GM10248 (cell line): Measurements from ENCODE around the gene SNAP29.

Source experiments
- CTCF ChIA-PET: fragments of 300-600 bp; sonication (Branson Sonifier 250); formaldehyde crosslinking; extraction: SDS; loops from one replicate; lab custom pipeline; 2021; ENCODE audit warnings: antibody characterized with exemption; lab: Yijun Ruan, JAX
- POLR2A ChIA-PET: fragments of 350-650 bp; sonication (Branson Sonifier 250); formaldehyde crosslinking; extraction: SDS; loops from one replicate; lab custom pipeline; 2020; ENCODE audit warnings: antibody characterized with exemption; lab: Yijun Ruan, JAX
- DNase-seq: peaks from one replicate; pipeline ENCODE4 v3.0.0; 2012; ENCODE audit errors: extremely low spot score
- TF ChIP-seq, protein P1 (sequence below): IDR thresholded peaks from 2 replicates; pipeline ENCODE4 v1.5.1; 2012; ENCODE audit warnings: mild to moderate bottlenecking, low read depth; ENCODE audit errors: extremely low read depth, missing control alignments, control extremely low read depth

Gene SNAP29

DNA sequence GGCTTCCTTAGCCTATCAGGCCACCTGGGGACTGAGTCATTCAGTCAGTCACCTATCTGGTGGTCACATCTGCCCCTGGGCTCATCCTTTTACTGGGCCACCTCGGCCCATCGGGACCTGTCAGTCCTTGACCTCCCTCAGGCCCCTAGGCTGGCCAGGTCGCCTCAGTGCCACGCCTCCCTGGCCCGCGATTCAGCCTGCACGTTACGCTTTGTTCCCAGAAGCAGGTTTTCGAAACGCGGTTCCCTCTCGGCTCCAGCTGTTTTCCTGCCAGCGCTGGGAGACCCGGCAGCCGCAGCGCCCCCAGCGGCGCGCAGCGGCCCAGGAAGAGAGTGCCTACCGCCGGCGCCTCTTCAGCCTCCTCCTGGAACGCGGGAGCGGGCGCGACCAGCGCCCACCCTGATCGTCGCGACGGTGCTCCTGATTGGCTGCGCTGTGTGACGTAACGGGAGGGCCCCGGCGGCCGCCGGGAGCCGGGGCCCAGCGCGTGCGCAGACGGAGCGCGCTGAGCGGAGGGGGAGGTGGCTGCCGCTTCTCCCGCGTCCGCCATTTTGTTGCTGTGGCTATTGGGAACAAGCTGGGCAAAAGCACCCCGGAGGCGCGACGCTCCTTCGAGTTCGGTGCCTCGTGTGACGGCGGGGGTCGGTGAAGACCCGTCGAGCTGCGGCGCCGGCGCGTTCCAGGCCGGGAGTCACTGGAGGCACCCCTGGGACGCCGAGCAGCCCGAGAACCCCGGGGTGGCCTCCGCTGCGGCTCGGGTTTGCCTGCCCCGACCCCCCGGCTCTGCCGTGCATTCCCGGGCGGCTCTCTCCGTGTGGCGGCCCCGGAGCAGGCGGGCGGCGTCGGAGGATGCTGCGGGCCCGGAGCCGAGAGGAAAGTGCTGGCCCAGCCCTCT lies 58.4 kb downstream of the SNAP29 start, which contains the start of gene CRKL:
Gene CRKL (plus strand): TSS at position 492 of the 895 bp plus-strand sequence. CDS start 528 bp downstream, outside the sequence.
- peak; percentile 100 for DNase-seq
- ChIA-PET POLR2A (no interaction called here), CTCF (interaction anchor here (0.6 to 3.3 kb wide), 19 partner anchors 9 to 168 kb away, joined by 3 to 20 read pairs (median 5); partner anchors contain the start of genes AIFM3 and THAP7)
- TF ChIP-seq, protein P1, sequence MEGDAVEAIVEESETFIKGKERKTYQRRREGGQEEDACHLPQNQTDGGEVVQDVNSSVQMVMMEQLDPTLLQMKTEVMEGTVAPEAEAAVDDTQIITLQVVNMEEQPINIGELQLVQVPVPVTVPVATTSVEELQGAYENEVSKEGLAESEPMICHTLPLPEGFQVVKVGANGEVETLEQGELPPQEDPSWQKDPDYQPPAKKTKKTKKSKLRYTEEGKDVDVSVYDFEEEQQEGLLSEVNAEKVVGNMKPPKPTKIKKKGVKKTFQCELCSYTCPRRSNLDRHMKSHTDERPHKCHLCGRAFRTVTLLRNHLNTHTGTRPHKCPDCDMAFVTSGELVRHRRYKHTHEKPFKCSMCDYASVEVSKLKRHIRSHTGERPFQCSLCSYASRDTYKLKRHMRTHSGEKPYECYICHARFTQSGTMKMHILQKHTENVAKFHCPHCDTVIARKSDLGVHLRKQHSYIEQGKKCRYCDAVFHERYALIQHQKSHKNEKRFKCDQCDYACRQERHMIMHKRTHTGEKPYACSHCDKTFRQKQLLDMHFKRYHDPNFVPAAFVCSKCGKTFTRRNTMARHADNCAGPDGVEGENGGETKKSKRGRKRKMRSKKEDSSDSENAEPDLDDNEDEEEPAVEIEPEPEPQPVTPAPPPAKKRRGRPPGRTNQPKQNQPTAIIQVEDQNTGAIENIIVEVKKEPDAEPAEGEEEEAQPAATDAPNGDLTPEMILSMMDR = peak; percentile 88

- TF ChIP-seq, protein P1 = no peak
- ChIA-PET POLR2A (no interaction called here), CTCF (no interaction called here)
- no peak for DNase-seq
Measured at GRCh38 chr22:20918663-20919218, 59.9 kb downstream of the SNAP29 start.

GRCh38 chr22:20919718-20920117 lies 60.9 kb downstream of the SNAP29 start:
- CTCF ChIA-PET = interaction anchor here (1.3 to 2.4 kb wide), 3 partner anchors 17 to 40 kb away, joined by 3 to 8 read pairs (median 4); no protein-coding TSS in a partner anchor
- DNase-seq = no peak
- POLR2A ChIA-PET = no interaction called here
- TF ChIP-seq, protein P1 = no peak

GRCh38 chr22:20920881-20921203 lies 62.0 kb downstream of the SNAP29 start:
- no peak for DNase-seq
- TF ChIP-seq, protein P1 = no peak
- POLR2A ChIA-PET = no interaction called here
- CTCF ChIA-PET = interaction anchor here (0.8 to 2.5 kb wide), 7 partner anchors 11 to 64 kb away, joined by 3 to 8 read pairs (median 5); no protein-coding TSS in a partner anchor

- DNase-seq = no peak
- TF ChIP-seq, protein P1 = no peak
- ChIA-PET CTCF (interaction anchor here (1.8 to 2.5 kb wide), 4 partner anchors 10 to 66 kb away, joined by 5 to 8 read pairs (median 6); no protein-coding TSS in a partner anchor), POLR2A (no interaction called here)
Measured at GRCh38 chr22:20922141-20922751, 63.4 kb downstream of the SNAP29 start.

DNA sequence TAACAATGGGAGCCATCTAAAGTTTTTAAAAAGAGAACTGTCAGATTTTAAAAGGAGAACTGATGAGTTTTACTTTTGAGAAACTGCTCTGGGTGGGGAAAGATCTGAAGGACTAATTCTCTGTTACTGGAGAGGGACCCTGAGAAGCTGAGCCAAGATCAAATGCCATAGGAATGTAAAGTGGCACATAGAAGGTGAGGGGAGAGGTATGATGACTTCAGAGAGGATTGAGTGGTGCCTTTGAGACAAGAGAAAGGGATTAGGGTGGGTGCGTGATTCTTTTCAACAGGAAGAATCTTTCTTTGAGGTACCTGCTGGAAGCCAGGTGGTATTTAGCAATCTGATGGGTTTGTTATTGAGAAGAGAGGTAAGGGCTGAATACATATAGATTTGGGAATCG lies 67.4 kb downstream of the SNAP29 start:
- TF ChIP-seq, protein P1 = no peak
- no peak for DNase-seq
- ChIA-PET POLR2A (interaction anchor here (0.6 kb wide), 1 partner anchor 142 kb away, joined by 5 read pairs; no protein-coding TSS in a partner anchor), CTCF (interaction anchor here (0.7 to 2.5 kb wide), 7 partner anchors 8 to 95 kb away, joined by 3 to 20 read pairs (median 3); partner anchors contain the start of gene CRKL)
